ENCODE data around the gene PIAS1.

DNA sequence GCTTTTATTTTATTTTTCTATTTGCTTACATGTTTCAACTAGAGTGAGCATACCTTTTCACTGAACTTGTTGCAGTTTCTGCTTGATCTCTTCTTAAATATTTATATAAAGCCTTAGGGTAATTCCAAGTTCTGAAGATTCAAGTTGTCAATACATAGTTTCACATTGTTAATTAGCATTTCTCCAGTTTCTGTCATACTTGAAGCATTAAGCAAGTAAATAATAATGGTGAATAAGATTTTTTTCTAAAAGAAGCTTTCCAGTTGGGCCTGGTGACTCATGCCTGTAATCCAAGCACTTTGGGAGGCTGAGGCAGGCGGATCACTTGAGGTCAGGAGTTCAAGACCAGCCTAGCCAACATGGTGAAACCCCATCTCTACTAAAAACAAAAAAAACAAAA is 97.2 kb downstream of the PIAS1 start:
- TF ChIP-seq CTCF (IDR thresholded peaks at IDR 0.05): no peak
- no peak for TF ChIP-seq POLR2A (IDR thresholded peaks at IDR 0.05)

All from body of pancreas (tissue), 4 donors.